HuH-7 (cell line): ENCODE data around the gene FUS.
A peak's percentile ranks its signal among the peaks of the same experiment; 100 is the strongest.

Experiments
- DNase-seq: peaks from one replicate; pipeline ENCODE4 v3.0.0; 2011; ENCODE audit warnings: low spot score

Gene FUS

GRCh38 chr16:31202414-31203375 lies 22.8 kb downstream of the FUS start, which contains the start of gene PYCARD:
TSS of gene PYCARD (minus strand) at chr16:31202760. CDS start at chr16:31202690, 70 bp downstream.
- no peak for DNase-seq

- DNase-seq, result no peak
Measured at GRCh38 chr16:31204871-31205666, 25.1 kb downstream of the FUS start.

GRCh38 chr16:31206776-31207175 lies 26.8 kb downstream of the FUS start:
- DNase-seq, result peak; percentile 48

- no peak for DNase-seq
Measured at GRCh38 chr16:31213342-31213741, 33.4 kb downstream of the FUS start.

GRCh38 chr16:31213877-31214707 lies 34.2 kb downstream of the FUS start, which contains the start of gene TRIM72:
TSS of gene TRIM72 (plus strand) at chr16:31214119. CDS start at chr16:31214739, 620 bp downstream.
- DNase-seq, result no peak

GRCh38 chr16:31214708-31215286 lies 34.9 kb downstream of the FUS start:
- no peak for DNase-seq

GRCh38 chr16:31215287-31216162 lies 35.6 kb downstream of the FUS start:
- DNase-seq, result peak; percentile 96

GRCh38 chr16:31216422-31217135 lies 36.6 kb downstream of the FUS start, which contains the start of gene PYDC1:
TSS of gene PYDC1 (minus strand) at chr16:31217135. CDS start at chr16:31217028, 107 bp downstream.
- DNase-seq, result no peak

GRCh38 chr16:31217136-31217530 lies 37.2 kb downstream of the FUS start:
- DNase-seq, result no peak

- DNase-seq, result no peak
Measured at GRCh38 chr16:31219154-31219741, 39.3 kb downstream of the FUS start.

GRCh38 chr16:31221357-31222160 lies 41.6 kb downstream of the FUS start:
- DNase-seq, result no peak

GRCh38 chr16:31223044-31223443 lies 43.1 kb downstream of the FUS start:
- DNase-seq, result no peak

GRCh38 chr16:31224092-31224955 lies 44.4 kb downstream of the FUS start:
- DNase-seq, result peak; percentile 5

- DNase-seq, result no peak
Measured at GRCh38 chr16:31225193-31225592, 45.3 kb downstream of the FUS start.

GRCh38 chr16:31228206-31228605 lies 48.3 kb downstream of the FUS start:
- no peak for DNase-seq

GRCh38 chr16:31229501-31229900 lies 49.6 kb downstream of the FUS start:
- DNase-seq, result no peak

GRCh38 chr16:31238041-31238440 lies 58.1 kb downstream of the FUS start:
- no peak for DNase-seq
